SK-N-DZ (cell line): Measurements from ENCODE around the gene OTOGL.
"Not testable (repeated sequence)": the region's sequence is repeated elsewhere in the genome, so short reads cannot be mapped to it uniquely, and the experiment has no call there.

Experiments used
- DNase-seq: peaks from one replicate; pipeline ENCODE4 v3.0.0-alpha.2; 2015; ENCODE audit warnings: low spot score

OTOGL gene

GRCh38 chr12:80226576-80226975 lies 127.2 kb downstream of the OTOGL start:
- no peak for DNase-seq

GRCh38 chr12:80227904-80228303 lies 128.6 kb downstream of the OTOGL start:
- DNase-seq, result not testable (repeated sequence)

DNA sequence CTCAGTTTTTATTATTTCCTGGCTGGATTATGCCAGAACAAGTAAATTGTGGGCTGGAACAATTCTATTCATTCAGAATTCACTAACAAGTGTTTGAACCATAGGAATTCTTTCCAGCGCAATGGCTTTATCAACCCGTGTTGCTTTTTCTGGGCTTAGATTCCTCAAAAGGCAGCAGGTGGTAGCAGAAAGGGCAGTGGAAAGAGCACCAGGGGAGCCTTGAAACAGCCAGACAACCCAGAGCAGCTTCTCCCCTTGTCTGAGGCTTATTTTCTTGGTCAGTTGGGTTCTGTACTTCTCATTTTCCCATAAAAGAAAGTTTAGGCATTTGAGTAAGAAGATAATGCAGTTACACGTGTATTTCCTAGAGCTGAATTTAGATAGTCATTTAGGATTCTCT lies 130.7 kb downstream of the OTOGL start:
- peak; percentile 10 for DNase-seq

- no peak for DNase-seq
Measured at GRCh38 chr12:80232837-80233236, 133.5 kb downstream of the OTOGL start.

GRCh38 chr12:80233926-80234325 lies 134.6 kb downstream of the OTOGL start:
- no peak for DNase-seq

GRCh38 chr12:80234667-80235066 lies 135.3 kb downstream of the OTOGL start:
- DNase-seq, result no peak

GRCh38 chr12:80235944-80236343 lies 136.6 kb downstream of the OTOGL start:
- no peak for DNase-seq

DNA sequence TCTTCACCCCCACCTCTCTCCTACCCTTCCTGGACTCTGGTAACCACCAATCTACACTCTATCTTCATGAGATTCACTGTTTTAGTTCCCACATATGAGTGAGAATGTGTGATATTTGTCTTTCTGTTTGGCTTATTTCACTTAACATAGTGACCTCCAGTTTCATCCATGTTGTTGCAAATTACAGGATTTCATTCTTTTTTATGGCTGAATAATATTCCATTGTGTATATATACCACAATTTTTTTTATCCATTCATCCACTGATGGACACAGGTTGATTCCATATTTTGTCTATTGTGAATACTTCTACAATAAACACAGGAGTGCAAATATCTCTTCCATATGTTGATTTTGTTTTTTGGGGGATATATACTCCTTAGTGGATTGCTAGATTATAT lies 140.5 kb downstream of the OTOGL start:
- DNase-seq, result no peak

DNA sequence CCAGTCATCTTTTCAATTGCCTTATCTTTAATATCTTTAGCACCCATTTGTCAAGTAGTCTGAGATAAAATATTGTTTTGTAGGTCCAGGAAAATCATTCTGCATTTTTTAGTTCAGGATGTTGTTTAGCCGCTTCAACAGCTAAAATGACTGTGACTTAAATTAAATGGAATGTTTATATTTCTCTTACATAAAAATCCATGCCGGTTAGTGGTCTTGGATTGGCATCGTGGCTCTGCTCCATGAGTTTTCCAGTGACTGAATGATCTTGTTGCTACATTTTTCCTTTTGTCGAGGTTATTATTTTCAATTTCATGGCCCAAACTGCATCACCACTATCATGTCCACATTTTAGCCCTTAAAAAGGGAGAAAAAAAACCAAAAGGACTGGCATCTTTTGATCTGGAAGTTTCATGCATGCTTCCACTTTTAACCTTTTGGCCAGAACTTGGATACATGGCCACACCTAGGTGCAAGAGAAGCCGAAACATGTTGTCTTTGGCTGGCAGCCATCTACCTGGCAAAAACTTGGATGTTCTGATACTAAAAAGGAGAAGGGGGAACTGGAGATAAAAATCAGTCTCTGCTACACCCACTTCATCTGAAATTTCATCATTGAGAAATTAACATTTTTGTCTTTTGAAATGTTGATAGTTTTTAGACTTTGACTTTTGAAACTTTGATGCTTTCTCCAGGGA lies 142.4 kb downstream of the OTOGL start:
- DNase-seq, result no peak

DNA sequence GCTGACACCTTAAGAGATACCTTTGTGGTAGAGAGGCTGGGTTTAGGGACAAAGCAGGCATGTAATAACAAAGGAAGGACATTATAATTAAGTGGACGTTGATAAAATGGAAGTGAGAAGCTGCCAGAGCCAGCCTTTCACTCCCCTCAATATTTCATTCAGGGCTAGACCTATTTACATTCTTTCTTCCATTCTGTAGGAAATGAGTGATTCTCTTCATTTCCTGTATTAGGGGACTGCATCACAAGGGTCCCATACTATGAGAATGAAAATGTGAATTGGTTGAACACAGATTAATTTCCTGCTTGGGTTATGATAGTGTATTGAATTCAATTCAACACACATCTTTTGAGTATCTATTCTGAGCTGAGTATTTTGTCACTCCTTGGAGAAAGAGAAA lies 143.0 kb downstream of the OTOGL start:
- no peak for DNase-seq

GRCh38 chr12:80249581-80249980 lies 150.2 kb downstream of the OTOGL start:
- DNase-seq, result not testable (repeated sequence)

DNA sequence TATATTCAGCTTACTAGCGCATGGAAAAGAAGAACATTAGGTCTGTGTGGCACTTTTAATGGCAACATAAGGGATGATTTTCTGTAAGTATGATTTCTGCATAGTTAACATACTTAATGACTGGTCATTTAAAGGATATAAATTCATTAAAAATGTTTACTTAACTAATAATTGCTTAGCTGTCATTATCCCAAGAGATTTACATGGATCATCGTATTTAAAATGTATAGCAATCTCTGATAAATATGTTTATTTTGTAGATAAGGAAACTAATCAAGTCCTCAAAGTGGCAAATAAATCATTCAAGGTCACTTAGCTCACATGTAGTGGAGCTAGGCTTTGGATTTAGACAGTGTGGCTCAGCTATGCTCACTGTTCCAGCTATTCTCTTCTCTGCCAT lies 158.6 kb downstream of the OTOGL start:
- no peak for DNase-seq

- no peak for DNase-seq
Measured at GRCh38 chr12:80260269-80260668, 160.9 kb downstream of the OTOGL start.

DNA sequence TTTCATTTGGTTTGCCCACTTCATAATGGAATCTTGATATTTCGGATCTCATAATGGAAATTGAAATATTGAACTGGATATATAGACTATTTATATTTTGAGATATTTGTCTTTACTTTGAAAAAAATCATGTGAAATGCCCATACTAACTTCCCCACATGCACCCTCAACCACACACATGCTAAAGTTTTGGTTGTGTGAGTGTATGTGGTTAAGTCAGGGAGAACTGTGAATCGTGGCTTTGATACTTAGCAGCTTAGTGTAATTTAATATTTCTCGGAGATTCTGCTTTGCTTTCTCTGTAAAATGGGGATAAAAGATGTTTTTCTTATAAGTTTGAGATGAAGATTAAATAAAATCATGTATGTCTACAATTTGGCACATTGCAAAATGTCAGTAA lies 162.1 kb downstream of the OTOGL start:
- DNase-seq, result no peak

- DNase-seq, result no peak
Measured at GRCh38 chr12:80262346-80262745, 163.0 kb downstream of the OTOGL start.

GRCh38 chr12:80262771-80263170 lies 163.4 kb downstream of the OTOGL start:
- no peak for DNase-seq

- DNase-seq, result no peak
Measured at GRCh38 chr12:80264386-80264785, 165.0 kb downstream of the OTOGL start.

GRCh38 chr12:80264891-80265290 lies 165.6 kb downstream of the OTOGL start:
- no peak for DNase-seq

GRCh38 chr12:80268924-80269749 lies 169.8 kb downstream of the OTOGL start:
- no peak for DNase-seq

DNA sequence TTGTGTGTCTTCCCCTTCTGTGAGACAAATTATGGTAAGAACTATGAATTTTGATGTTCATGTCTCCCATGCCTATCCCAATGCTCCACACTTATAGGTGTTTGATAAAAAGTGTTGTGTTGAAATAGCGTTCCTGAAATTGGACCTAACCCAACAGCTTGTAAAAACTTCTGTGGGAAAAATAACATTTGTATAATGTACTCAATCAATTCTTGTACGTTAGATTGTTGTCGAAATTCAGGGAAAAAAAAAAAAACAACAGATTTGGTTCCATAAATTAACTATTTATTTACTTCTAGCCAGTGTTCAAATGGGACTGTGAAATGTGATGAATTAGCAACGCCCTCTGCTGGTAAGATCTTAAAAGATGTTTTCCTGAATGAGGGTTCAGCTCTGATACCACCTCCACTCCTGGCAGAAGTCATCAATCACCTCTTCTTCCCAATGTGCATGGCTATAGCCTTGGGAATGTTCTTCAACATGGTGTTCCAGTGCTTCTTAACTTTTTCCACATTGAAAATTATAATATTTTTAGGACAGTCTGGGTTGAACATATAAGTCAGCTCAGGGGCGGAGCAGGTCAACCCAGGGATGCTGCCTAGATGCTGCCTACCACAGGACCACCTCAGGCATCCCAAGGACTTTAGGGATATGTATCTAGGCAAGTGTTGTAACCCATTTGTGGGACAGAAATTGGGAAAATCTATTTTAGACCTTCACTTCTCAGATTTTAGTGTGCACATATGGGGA lies 170.6 kb downstream of the OTOGL start:
- DNase-seq, result peak; percentile 41

DNA sequence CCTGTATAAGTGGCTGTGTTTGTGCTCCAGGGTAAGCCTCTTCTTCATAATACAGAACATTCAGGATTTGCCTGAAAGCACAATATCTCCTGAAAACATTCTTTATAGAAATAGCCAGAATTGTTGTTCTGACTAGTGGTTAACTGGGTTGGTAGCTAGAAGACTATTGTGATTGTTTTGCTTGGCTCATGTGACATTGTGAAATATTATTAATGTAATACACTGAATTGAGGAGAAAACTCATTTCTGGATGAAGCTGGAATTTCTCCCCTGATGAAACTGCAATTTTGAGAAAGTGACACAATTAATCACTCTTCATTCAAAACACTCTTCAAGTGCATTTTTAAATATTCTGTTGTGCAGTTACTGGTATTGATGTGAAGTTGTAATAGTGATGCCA lies 172.4 kb downstream of the OTOGL start:
- DNase-seq, result no peak

- DNase-seq, result peak; percentile 63
Measured at GRCh38 chr12:80272387-80272915, 173.1 kb downstream of the OTOGL start.
